Psoas muscle (tissue), 8 donors: ENCODE data around the gene ZNF860. TPM values are rescaled to one million over a fixed set of nuclear protein-coding genes. Genes with fewer than 3 reads are reported as not detected.

Experiments used
- ATAC-seq, 4 donors: fragments of 200-7000 bp; cut with Tn5 transposase; one replicate each; pipeline ENCODE4 v1.9.1; 2020; ENCODE audit warnings: moderate library complexity in 3 of 4, mild to moderate bottlenecking in 2 of 4
- DNase-seq, 2 donors: peaks; one replicate each; pipeline ENCODE4 v3.0.0-alpha.2; 2020
- H3K27ac ChIP-seq: fragments of 200-600 bp; one replicate; pipeline ENCODE4 v1.8.0; 2022
- H3K27me3 ChIP-seq, 3 donors: fragments of 200-600 bp in 1 of 3; one replicate each; pipeline versions ENCODE4 v1.6.1 to v1.8.0; 2013 to 2022; ENCODE audit warnings: low read length in 2 of 3, mild to moderate bottlenecking in 2 of 3, moderate library complexity in 1 of 3; ENCODE audit not compliant: insufficient read depth in 3 of 3
- H3K36me3 ChIP-seq, 2 donors: fragments of 200-600 bp in 1 of 2; one replicate each; pipeline versions ENCODE4 v1.6.1 to v1.8.0; 2013 to 2022; ENCODE audit warnings: low read depth in 1 of 2, mild to moderate bottlenecking in 1 of 2, moderate library complexity in 1 of 2; ENCODE audit not compliant: insufficient read depth in 1 of 2
- H3K4me1 ChIP-seq: fragments of 200-600 bp; one replicate; pipeline ENCODE4 v1.8.0; 2022
- H3K4me3 ChIP-seq: fragments of 200-600 bp; one replicate; pipeline ENCODE4 v1.8.0; 2022; ENCODE audit warnings: mild to moderate bottlenecking
- H3K9me3 ChIP-seq: fragments of 200-600 bp; one replicate; pipeline ENCODE4 v1.8.0; 2022
- CTCF ChIP-seq: fragments of 200-600 bp; IDR thresholded peaks from one replicate; pipeline ENCODE4 v1.8.0; 2022; ENCODE audit warnings: antibody characterized with exemption
- WGBS, 3 donors: extraction: QIAGEN DNeasy Blood & Tissue Kit; methylation state at CpG; one replicate each; pipeline versions ENCODE4 v1.1.6 to v1.1.7; 2013; 5-methylcytosine and 5-hydroxymethylcytosine counted together
- intact Hi-C, 2 donors: fragments of 100-400 bp; cut with DNase I; formaldehyde crosslinking; loops; one replicate each; pipeline versions ENCODE4 v1.11.0 to v1.14.2; 2022
- polyA plus RNA-seq, 3 donors: library from polyadenylated mRNA; stranded (reverse); fragments of 200-250 nt; gene quantifications; one replicate each; pipeline ENCODE4 v1.2.3, GENCODE V29; 2013
- total RNA-seq, 4 donors: library from RNA; stranded (reverse); fragmentation: NEBNext Ultra II Directional in 2 of 4; extraction: Animal tissue kit (Norgen Biotek cat#: 25700) in 2 of 4; gene quantifications; one replicate each; pipeline versions ENCODE4 v1.2.1 to v1.2.4, GENCODE V29; 2021 to 2023
- donor health status: healthy with polysubstance abuse.
- donor health status: DM: no; HTN: no; CAD: no; lungs with moderate emphysema.
- donor health status: Bipolar disorder and iron deficiency.
- donor health status: healthy.
- donor health status: DM: yes; HTN: yes; CAD: no.
- donor health status: DM: no; HTN: no; CAD: no.
- donor health status: DM: no; HTN: no; CAD: no.
- donor health status: DM: yes; HTN: yes; CAD: no.

The ZNF860 gene
- total and polyA plus RNA-seq, 7 donors, result 0.01 to 0.08 (median 0.05) TPM; not detected in 4

GRCh38 chr3:31971607-31972006 lies 9.9 kb upstream of the ZNF860 start:
- intact Hi-C loops, result no loop called here
- peaks cover 0 to 1% (median under 1%) of the 10 kb centered on the region in 3 donors for H3K27me3 ChIP-seq
- WGBS, 3 donors, result 95 to 100% (median 95%) methylated on average over 3 of the region's 3 CpGs
- DNase-seq (no peak), ATAC-seq (no peak)
- H3K36me3 ChIP-seq, result no peaks in the 10 kb centered on the region
- TF ChIP-seq CTCF, result no peak
- no peaks in the 10 kb centered on the region for H3K9me3 ChIP-seq
- no peak overlapping the region for H3K27ac ChIP-seq
- no peaks in the 10 kb centered on the region for H3K4me1 ChIP-seq
- no peak overlapping the region for H3K4me3 ChIP-seq

- WGBS, 3 donors, result 50 to 75% (median 73%) methylated on average over 4 of the region's 4 CpGs
- no peaks in the 10 kb centered on the region for H3K9me3 ChIP-seq
- H3K36me3 ChIP-seq, result no peaks in the 10 kb centered on the region
- DNase-seq (no peak), ATAC-seq (no peak)
- H3K27me3 ChIP-seq, result peaks cover 0 to 15% (median 1%) of the 10 kb centered on the region in 3 donors
- H3K4me1 ChIP-seq, result no peaks in the 10 kb centered on the region
- H3K4me3 ChIP-seq, result no peak overlapping the region
- H3K27ac ChIP-seq, result no peak overlapping the region
- intact Hi-C loops, result no loop called here
- TF ChIP-seq CTCF, result no peak
Observed at GRCh38 chr3:31973081-31973480, 8.5 kb upstream of the ZNF860 start.

GRCh38 chr3:31973837-31974236 lies 7.7 kb upstream of the ZNF860 start:
- no peak for TF ChIP-seq CTCF

DNA sequence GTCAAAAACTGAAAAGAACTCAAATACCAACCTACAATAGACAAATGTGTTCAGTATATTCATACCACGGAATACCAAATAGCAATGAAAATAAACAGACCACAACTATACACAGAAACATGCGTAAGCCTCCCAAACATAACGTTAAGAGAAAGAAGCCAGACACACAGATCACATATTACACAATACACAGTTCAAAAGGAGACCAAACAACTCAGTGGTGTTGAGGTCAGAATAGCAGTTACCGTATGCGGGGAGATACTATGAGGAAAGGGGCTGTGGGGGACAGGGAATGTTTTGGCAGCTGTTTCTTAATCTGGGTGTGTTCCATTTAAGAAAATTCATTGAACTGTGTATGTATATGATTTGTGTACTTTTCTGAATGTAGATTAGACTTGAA lies 7.1 kb upstream of the ZNF860 start:
- ATAC-seq (no peak), DNase-seq (no peak)
- Histone ChIP-seq H3K27me3 (peaks cover 0 to 16% (median 1%) of the 10 kb centered on the region in 3 donors), H3K36me3 (no peaks in the 10 kb centered on the region), H3K4me3 (no peak overlapping the region), H3K9me3 (no peaks in the 10 kb centered on the region), H3K27ac (no peak overlapping the region), H3K4me1 (peaks cover 3% of the 10 kb centered on the region)
- TF ChIP-seq CTCF, result no peak
- WGBS, 3 donors, result 78 to 94% (median 84%) methylated on average over 5 of the region's 5 CpGs
- intact Hi-C loops, result no loop called here

More at GRCh38 chr3:31973837-31974236, 7.7 kb upstream of the ZNF860 start:
- intact Hi-C loops, result no loop called here
- H3K9me3 ChIP-seq, result no peaks in the 10 kb centered on the region
- H3K27me3 ChIP-seq, result peaks cover 0 to 16% (median 1%) of the 10 kb centered on the region in 3 donors
- WGBS, 3 donors, result 96 to 99% (median 98%) methylated on average over 5 of the region's 5 CpGs
- ATAC-seq (no peak), DNase-seq (no peak)
- no peaks in the 10 kb centered on the region for H3K4me1 ChIP-seq
- no peaks in the 10 kb centered on the region for H3K36me3 ChIP-seq
- H3K4me3 ChIP-seq, result no peak overlapping the region
- no peak overlapping the region for H3K27ac ChIP-seq

DNA sequence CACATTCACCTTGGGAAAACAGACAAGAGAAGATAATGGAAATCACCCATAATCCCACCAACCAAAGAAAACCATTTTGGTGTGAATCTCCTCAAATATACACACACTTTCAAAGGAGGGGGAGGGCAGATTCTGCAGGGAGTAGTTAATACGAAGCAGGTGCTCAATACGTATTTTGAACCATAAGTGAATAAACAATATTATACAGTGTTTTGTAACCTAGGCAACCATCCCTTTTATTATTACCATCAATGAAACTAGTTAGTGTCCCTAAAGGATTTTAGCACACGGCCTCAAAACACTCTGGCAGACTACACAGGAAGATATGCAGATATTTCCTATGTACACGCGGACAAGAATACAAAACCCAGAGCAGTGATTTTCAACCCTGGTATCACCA lies 6.6 kb upstream of the ZNF860 start:
- DNase-seq (no peak), ATAC-seq (no peak)
- Histone ChIP-seq H3K36me3 (no peaks in the 10 kb centered on the region), H3K27me3 (peaks cover 0 to 16% (median 1%) of the 10 kb centered on the region in 3 donors), H3K4me3 (no peak overlapping the region), H3K9me3 (no peaks in the 10 kb centered on the region), H3K4me1 (peaks cover 8% of the 10 kb centered on the region), H3K27ac (no peak overlapping the region)
- intact Hi-C loops, result no loop called here
- 55 to 84% (median 76%) methylated on average over 5 of the region's 5 CpGs for WGBS, 3 donors
- no peak for TF ChIP-seq CTCF
